RWPE2 (cell line): ENCODE measurements around the gene ZBED4.

Experiments
- ATAC-seq: fragments of 200-7000 bp; cut with Tn5 transposase; 3 replicates; pipeline ENCODE4 v1.9.1; 2021; ENCODE audit warnings: low read depth
- DNase-seq: peaks from one replicate; pipeline ENCODE4 v3.0.0-alpha.2; 2020; ENCODE audit warnings: low spot score
- H3K27ac ChIP-seq: fragments of 450-650 bp; 2 replicates; pipeline ENCODE4 v1.5.1; 2017; ENCODE audit warnings: mild to moderate bottlenecking; ENCODE audit not compliant: poor library complexity, severe bottlenecking
- H3K27me3 ChIP-seq: fragments of 250-450 bp; sonication (Bioruptor Pico); 2 replicates; pipeline ENCODE4 v1.5.1; 2021; ENCODE audit warnings: mild to moderate bottlenecking, moderate library complexity; ENCODE audit not compliant: insufficient read depth, poor library complexity, severe bottlenecking
- H3K36me3 ChIP-seq: fragments of 250-450 bp; sonication (Bioruptor Pico); 2 replicates; pipeline ENCODE4 v1.5.1; 2020; ENCODE audit warnings: low read depth, mild to moderate bottlenecking, moderate library complexity
- H3K4me1 ChIP-seq: fragments of 250-450 bp; sonication (Bioruptor Pico); 2 replicates; pipeline ENCODE4 v1.5.1; 2021; ENCODE audit warnings: mild to moderate bottlenecking, moderate library complexity; ENCODE audit not compliant: insufficient read depth, poor library complexity, severe bottlenecking
- H3K4me3 ChIP-seq: fragments of 250-450 bp; sonication (Bioruptor Pico); 2 replicates; pipeline ENCODE4 v1.5.1; 2021; ENCODE audit warnings: mild to moderate bottlenecking, moderate library complexity; ENCODE audit not compliant: severe bottlenecking
- H3K9me3 ChIP-seq: fragments of 250-450 bp; sonication (Bioruptor Pico); 2 replicates; pipeline ENCODE4 v1.5.1; 2021; ENCODE audit warnings: mild to moderate bottlenecking, moderate library complexity; ENCODE audit not compliant: severe bottlenecking
- CTCF ChIP-seq: fragments of 450-650 bp; IDR thresholded peaks from one replicate; pipeline ENCODE4 v1.5.1; 2017; ENCODE audit warnings: mild to moderate bottlenecking, moderate library complexity; ENCODE audit not compliant: poor library complexity, severe bottlenecking

Gene ZBED4

DNA sequence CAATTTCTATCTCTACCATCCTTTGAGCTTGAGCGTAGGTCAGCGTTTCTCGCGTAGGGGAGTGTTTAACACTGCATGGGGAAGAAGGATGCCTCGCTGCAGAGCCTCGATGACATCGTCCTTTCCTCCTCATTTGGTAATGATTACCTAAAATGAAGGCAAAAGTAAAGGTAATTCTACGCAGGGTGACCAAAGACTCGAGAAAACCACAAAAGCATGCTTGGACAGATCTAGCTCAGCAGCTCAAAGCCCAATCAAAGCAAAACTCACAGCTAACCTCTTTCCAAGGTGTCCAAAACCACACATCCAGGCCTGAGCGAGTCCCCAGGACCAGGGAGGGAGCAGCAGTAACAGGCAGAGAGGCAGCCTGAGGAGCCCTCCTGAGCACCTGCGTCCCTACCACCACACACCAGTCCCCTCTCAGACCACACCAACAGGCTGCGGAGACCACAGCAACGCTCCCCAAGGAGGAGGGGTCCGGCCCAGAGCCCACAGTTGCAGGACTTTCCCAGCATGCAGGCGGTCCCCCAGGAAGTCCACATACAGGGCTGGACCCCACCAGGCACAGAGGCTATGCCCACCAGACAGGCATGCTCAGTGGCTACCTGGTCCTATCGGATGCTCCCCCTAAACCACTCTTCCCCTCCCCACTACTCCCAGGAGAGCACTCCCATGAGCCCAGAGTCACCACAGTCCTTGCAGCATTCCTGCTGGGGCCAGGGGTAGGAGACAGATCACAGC, 29.3 kb upstream of the ZBED4 start:
- H3K36me3 ChIP-seq = peaks cover 67% of the 10 kb centered on the region

GRCh38 chr22:49824936-49825335, 28.7 kb upstream of the ZBED4 start:
- H3K36me3 ChIP-seq = peaks cover 61% of the 10 kb centered on the region
- H3K4me3 ChIP-seq = no peak overlapping the region
- H3K27me3 ChIP-seq = no peaks in the 10 kb centered on the region
- TF ChIP-seq CTCF = no peak
- no peak for DNase-seq
- peaks cover 9% of the 10 kb centered on the region for H3K4me1 ChIP-seq
- H3K9me3 ChIP-seq = peaks cover 5% of the 10 kb centered on the region
- no peak overlapping the region for H3K27ac ChIP-seq
- ATAC-seq = no peak

More for the DNA sequence above, 29.3 kb upstream of the ZBED4 start:
- Histone ChIP-seq H3K27me3 (no peaks in the 10 kb centered on the region), H3K9me3 (peaks cover 5% of the 10 kb centered on the region), H3K27ac (no peak overlapping the region), H3K4me1 (peaks cover 9% of the 10 kb centered on the region), H3K4me3 (no peak overlapping the region)
- DNase-seq (no peak), ATAC-seq (no peak)
- no peak for TF ChIP-seq CTCF

GRCh38 chr22:49825436-49825835, 28.2 kb upstream of the ZBED4 start:
- no peak for TF ChIP-seq CTCF
- Histone ChIP-seq H3K27me3 (no peaks in the 10 kb centered on the region), H3K4me1 (peaks cover 9% of the 10 kb centered on the region), H3K9me3 (peaks cover 5% of the 10 kb centered on the region), H3K36me3 (peaks cover 56% of the 10 kb centered on the region), H3K27ac (no peak overlapping the region), H3K4me3 (peak overlapping the region; percentile 87)
- no peak for DNase-seq
- ATAC-seq = peak; percentile 26; the same call in 1 of the 3 replicates

GRCh38 chr22:49825944-49826602, 27.6 kb upstream of the ZBED4 start:
- Histone ChIP-seq H3K27me3 (no peaks in the 10 kb centered on the region), H3K27ac (peak overlapping the region; percentile 29), H3K36me3 (peaks cover 50% of the 10 kb centered on the region), H3K4me3 (peak overlapping the region; percentile 87), H3K4me1 (peaks cover 9% of the 10 kb centered on the region), H3K9me3 (peaks cover 6% of the 10 kb centered on the region)
- ATAC-seq (peak; percentile 40; the same call in 2 of the 3 replicates), DNase-seq (no peak)
- TF ChIP-seq CTCF = no peak
